ENCODE data around the gene POU5F1.

POU5F1 gene

DNA sequence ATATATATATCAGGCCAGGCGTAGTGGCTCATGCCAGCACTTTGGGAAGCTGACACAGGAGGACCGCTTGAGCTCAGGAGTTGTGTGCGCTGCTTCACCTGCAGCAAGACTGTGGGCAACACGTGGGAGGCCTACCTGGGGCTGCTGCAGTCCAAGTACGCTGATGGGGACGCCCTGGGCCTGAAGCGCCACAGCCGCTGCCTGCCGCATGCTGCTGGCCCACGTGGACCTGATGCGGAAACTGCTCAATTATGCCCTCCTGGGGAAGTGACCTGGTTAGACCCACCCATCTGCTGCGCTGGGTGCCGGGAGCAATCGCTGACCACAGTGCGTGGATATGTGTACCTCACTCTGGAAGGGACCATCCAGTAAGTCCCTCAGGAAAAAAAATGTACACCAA, 29.8 kb downstream of the POU5F1 start:
- Histone ChIP-seq H3K9me3 (no peaks in the 10 kb centered on the region), H3K36me3 (peaks cover 0 to 30% (median 6%) of the 10 kb centered on the region in 3 donors), H3K4me3 (no peak overlapping the region), H3K27me3 (peaks cover 0 to 10% of the 10 kb centered on the region in 2 donors), H3K4me1 (peaks cover 0 to 15% (median 4%) of the 10 kb centered on the region in 4 donors), H3K27ac (no peak overlapping the region)
- no peak for TF ChIP-seq CTCF (IDR thresholded peaks at IDR 0.05)
- intact Hi-C loops (cut with DNase I; ENCODE audit: low total_unique reads), result loop anchor here (2.0 kb wide), 1 partner anchor 214 kb away; no protein-coding TSS in a partner anchor
- no peak for DNase-seq

GRCh38 chr6:31139599-31139998, 30.9 kb downstream of the POU5F1 start:
- peaks cover 0 to 20% (median 0%) of the 10 kb centered on the region in 3 donors for H3K36me3 ChIP-seq
- TF ChIP-seq CTCF (IDR thresholded peaks at IDR 0.05), result no peak
- intact Hi-C loops (cut with DNase I; ENCODE audit: low total_unique reads), result loop anchor here (5.0 kb wide), 2 partner anchors 53 to 573 kb away; no protein-coding TSS in a partner anchor
- DNase-seq, result no peak
- peaks cover 0 to 10% of the 10 kb centered on the region in 2 donors for H3K27me3 ChIP-seq
- H3K27ac ChIP-seq, result no peak overlapping the region
- H3K4me1 ChIP-seq, result peaks cover 0 to 15% (median 4%) of the 10 kb centered on the region in 4 donors
- H3K4me3 ChIP-seq, result no peak overlapping the region
- no peaks in the 10 kb centered on the region for H3K9me3 ChIP-seq

DNA sequence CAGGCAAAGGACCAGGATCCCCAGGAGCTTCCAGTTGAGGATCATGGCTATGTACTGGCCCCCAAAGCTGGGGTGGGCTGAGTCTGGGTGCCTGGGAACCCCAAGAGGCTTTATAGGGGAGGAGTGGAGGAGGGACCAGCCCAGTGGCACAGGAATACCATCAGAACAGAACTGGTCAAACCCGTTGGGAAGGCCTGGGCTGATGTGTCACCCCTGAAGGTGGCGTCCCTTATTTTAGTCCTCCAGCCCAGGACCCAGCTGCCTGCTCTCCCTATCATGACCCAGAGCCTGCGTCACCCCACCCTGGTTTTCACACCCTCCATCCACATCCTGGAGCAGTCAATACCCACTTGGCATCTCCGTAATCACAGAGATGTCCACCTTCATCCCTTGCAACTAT, 31.5 kb downstream of the POU5F1 start, which contains the start of gene PSORS1C2:
TSS of gene PSORS1C2 (minus strand) at position 85 of the 400 bp plus-strand sequence. CDS start at position 45, 40 bp downstream.
- Histone ChIP-seq H3K27ac (no peak within 1 kb of the TSS), H3K9me3 (no peaks in the 10 kb centered on the region), H3K4me3 (no peak within 1 kb of the TSS), H3K4me1 (peaks cover 0 to 15% (median 4%) of the 10 kb centered on the region in 4 donors), H3K36me3 (peaks cover 0 to 15% (median 0%) of the 10 kb centered on the region in 3 donors), H3K27me3 (peaks cover 0 to 10% of the 10 kb centered on the region in 2 donors)
- no peak for TF ChIP-seq CTCF (IDR thresholded peaks at IDR 0.05)
- DNase-seq, result no peak
- intact Hi-C loops (cut with DNase I; ENCODE audit: low total_unique reads), result loop anchor here (1.0 to 5.0 kb wide), 3 partner anchors 53 to 573 kb away; no protein-coding TSS in a partner anchor

GRCh38 chr6:31135710-31136109, 34.8 kb downstream of the POU5F1 start:
- Histone ChIP-seq H3K36me3 (no peaks in the 10 kb centered on the region), H3K4me1 (peaks cover 0 to 10% (median 3%) of the 10 kb centered on the region in 4 donors), H3K9me3 (no peaks in the 10 kb centered on the region), H3K27ac (no peak overlapping the region), H3K4me3 (no peak overlapping the region), H3K27me3 (peaks cover 0 to 10% of the 10 kb centered on the region in 2 donors)
- no peak for TF ChIP-seq CTCF (IDR thresholded peaks at IDR 0.05)
- no peak for DNase-seq
- intact Hi-C loops (cut with DNase I; ENCODE audit: low total_unique reads), result loop anchor here (5.0 kb wide), 2 partner anchors 57 to 577 kb away; no protein-coding TSS in a partner anchor

DNA sequence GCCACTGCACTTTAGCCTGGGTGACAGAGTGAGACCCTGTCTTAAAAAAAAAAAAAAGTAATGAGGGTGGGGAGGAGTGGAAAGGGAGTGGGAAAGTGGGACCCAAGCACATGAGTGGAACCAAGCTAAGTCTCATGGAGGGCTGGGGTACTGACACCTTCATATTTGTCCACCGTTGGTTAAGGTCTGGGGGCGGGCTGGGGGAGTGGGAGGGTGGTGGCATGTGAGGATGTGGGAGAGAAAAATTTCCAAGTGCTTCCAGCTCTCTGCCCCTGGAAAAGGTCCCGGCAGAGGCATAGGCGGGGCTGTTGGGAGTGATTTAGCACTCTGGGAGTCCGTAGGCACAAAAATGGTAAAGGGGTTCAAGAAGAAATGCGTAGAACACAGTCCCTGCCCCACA, 37.7 kb downstream of the POU5F1 start:
- Histone ChIP-seq H3K27ac (no peak overlapping the region), H3K4me1 (peaks cover 0 to 11% (median 2%) of the 10 kb centered on the region in 4 donors), H3K27me3 (peaks cover 0 to under 1% of the 10 kb centered on the region in 2 donors), H3K4me3 (no peak overlapping the region), H3K9me3 (no peaks in the 10 kb centered on the region), H3K36me3 (no peaks in the 10 kb centered on the region)
- DNase-seq, result no peak
- no peak for TF ChIP-seq CTCF (IDR thresholded peaks at IDR 0.05)
- intact Hi-C loops (cut with DNase I; ENCODE audit: low total_unique reads), result no loop called here

Data from tibial artery (tissue), 4 donors.